Ovary (tissue), 3 donors: ENCODE data around the gene ADCY5.

Experiments
- CTCF ChIP-seq, 3 donors: fragments of 450-650 bp in 2 of 3; fragments of 200-600 bp in 1 of 3; IDR thresholded peaks; one replicate each; pipeline versions ENCODE4 v1.5.1 to v1.8.0; 2016 to 2022; ENCODE audit warnings: antibody characterized with exemption in 3 of 3, mild to moderate bottlenecking in 1 of 3
- EP300 ChIP-seq: sonication (generic); formaldehyde crosslinking; IDR thresholded peaks from one replicate; pipeline ENCODE4 v1.6.1; 2017; ENCODE audit warnings: antibody characterized with exemption
- POLR2A ChIP-seq: fragments of 450-650 bp; IDR thresholded peaks from one replicate; pipeline ENCODE4 v1.6.1; 2017; ENCODE audit warnings: antibody characterized with exemption, mild to moderate bottlenecking, moderate library complexity
- donor health status: DM: no; HTN: no; CAD: no.

- no peak for TF ChIP-seq POLR2A
- TF ChIP-seq CTCF (IDR thresholded peaks at IDR 0.05): no peak
- TF ChIP-seq EP300: no peak
These were observed at the start of gene ADCY5 for GRCh38 chr3:123448536-123449101.
